Naive thymus-derived CD4-positive, alpha-beta T cell (primary cell): Measurements from ENCODE around the gene BCAT1. TPM values are rescaled to one million over a fixed set of nuclear protein-coding genes. Genes with fewer than 3 reads are reported as not detected.
"Not testable (repeated sequence)": the region's sequence is repeated elsewhere in the genome, so short reads cannot be mapped to it uniquely, and the experiment has no call there.

Source experiments
- ATAC-seq: fragments of 150-1000 bp; cut with Tn5 transposase; 2 replicates; pipeline ENCODE4 v1.10.0; 2021; ENCODE audit warnings: mild to moderate bottlenecking, moderate library complexity
- CTCF ChIA-PET: fragments of 350-600 bp; sonication (Branson Sonifier 250); formaldehyde crosslinking; loops from one replicate; lab custom pipeline; 2021; ENCODE audit warnings: antibody characterized with exemption; lab: Charles Lee
- POLR2A ChIA-PET: fragments of 350-600 bp; sonication (Branson Sonifier 250); formaldehyde crosslinking; loops from one replicate; lab custom pipeline; 2021; ENCODE audit warnings: antibody characterized with exemption, inconsistent platforms; lab: Charles Lee
- DNase-seq, 9 donors: peaks; one replicate each; pipeline versions ENCODE4 v3.0.0 to v3.0.0-alpha.2; 2020 to 2022; ENCODE audit warnings: mixed read lengths in 1 of 9
- H3K27ac ChIP-seq: one replicate; pipeline ENCODE4 v1.7.0; 2013; ENCODE audit warnings: mild to moderate bottlenecking, low read depth, low read length, moderate library complexity
- H3K27me3 ChIP-seq, 2 donors: one replicate each; pipeline ENCODE4 v1.7.0; 2013; ENCODE audit warnings: low read length in 2 of 2, mild to moderate bottlenecking in 2 of 2, moderate library complexity in 2 of 2; ENCODE audit not compliant: control insufficient read depth in 2 of 2, insufficient read depth in 2 of 2
- H3K36me3 ChIP-seq, 3 experiments: 1 replicate in 2 of 3; 2 replicates in 1 of 3; pipeline ENCODE4 v1.7.0; 2013; ENCODE audit warnings: low read length in 3 of 3, mild to moderate bottlenecking in 3 of 3, moderate library complexity in 1 of 3; ENCODE audit not compliant: insufficient read depth in 3 of 3, control insufficient read depth in 2 of 3
- H3K4me1 ChIP-seq, 2 donors: one replicate each; pipeline ENCODE4 v1.7.0; 2013; ENCODE audit warnings: low read length in 2 of 2, mild to moderate bottlenecking in 2 of 2, moderate library complexity in 1 of 2; ENCODE audit not compliant: control insufficient read depth in 2 of 2, insufficient read depth in 2 of 2
- H3K4me3 ChIP-seq: 2 replicates; pipeline ENCODE4 v1.7.0; 2013; ENCODE audit warnings: mild to moderate bottlenecking, low read length
- H3K9me3 ChIP-seq, 3 experiments: 1 replicate in 2 of 3; 2 replicates in 1 of 3; pipeline ENCODE4 v1.7.0; 2013; ENCODE audit warnings: low read length in 3 of 3; ENCODE audit not compliant: control insufficient read depth in 2 of 3
- H3K27ac Mint-ChIP-seq, 9 donors: one replicate each; pipeline ENCODE4 v1.8.0; 2020 to 2022; ENCODE audit warnings: mixed read lengths in 9 of 9, mild to moderate bottlenecking in 8 of 9, moderate library complexity in 5 of 9, inconsistent platforms in 2 of 9
- H3K27me3 Mint-ChIP-seq, 5 donors: one replicate each; pipeline ENCODE4 v1.8.0; 2021 to 2022; ENCODE audit warnings: mixed read lengths in 5 of 5, mild to moderate bottlenecking in 1 of 5
- H3K36me3 Mint-ChIP-seq, 5 donors: one replicate each; pipeline ENCODE4 v1.8.0; 2020 to 2022; ENCODE audit warnings: mixed read lengths in 5 of 5, mild to moderate bottlenecking in 3 of 5, inconsistent platforms in 1 of 5
- H3K4me1 Mint-ChIP-seq, 7 donors: one replicate each; pipeline ENCODE4 v1.8.0; 2020 to 2022; ENCODE audit warnings: mixed read lengths in 7 of 7, mild to moderate bottlenecking in 3 of 7, inconsistent platforms in 1 of 7
- H3K4me3 Mint-ChIP-seq, 10 donors: one replicate each; pipeline ENCODE4 v1.8.0; 2020 to 2022; ENCODE audit warnings: mild to moderate bottlenecking in 10 of 10, mixed read lengths in 10 of 10, moderate library complexity in 6 of 10, inconsistent platforms in 2 of 10
- H3K9me3 Mint-ChIP-seq, 11 donors: one replicate each; pipeline ENCODE4 v1.8.0; 2020 to 2022; ENCODE audit warnings: mixed read lengths in 11 of 11, mild to moderate bottlenecking in 4 of 11, inconsistent platforms in 1 of 11, moderate library complexity in 1 of 11
- intact Hi-C, 2 donors: fragments of 100-400 bp; cut with micrococcal nuclease; formaldehyde crosslinking; loops; one replicate each; pipeline ENCODE4 v1.15.1; 2023
- polyA plus RNA-seq, 2 donors: library from polyadenylated mRNA; unstranded; fragments of 300-500 nt; fragmentation: Illumina TruSeq; gene quantifications; one replicate each; pipeline ENCODE4 v1.2.3, GENCODE V29; 2021
- total RNA-seq, 6 experiments: library from RNA in 5 of 6; stranded (reverse) in 5 of 6; gene quantifications; 1 replicate in 5 of 6; 2 replicates in 1 of 6; pipeline ENCODE4 v1.2.3 and lab custom pipeline; 2021 to 2026

Gene BCAT1
- total and polyA plus RNA-seq, 7 experiments from 2014 or later, result 0.70 to 29.3 (median 1.1) TPM

GRCh38 chr12:24818351-24818750 is 130.6 kb downstream of the BCAT1 start:
- peaks cover 0 to 16% (median 0%) of the 10 kb centered on the region in 5 donors for H3K36me3 Mint-ChIP-seq
- H3K27me3 Mint-ChIP-seq, result no peaks in the 10 kb centered on the region
- ATAC-seq, result no peak
- no peaks in the 10 kb centered on the region for H3K27me3 ChIP-seq
- H3K27ac Mint-ChIP-seq, result no peak overlapping the region
- no peaks in the 10 kb centered on the region for H3K9me3 ChIP-seq
- DNase-seq, result no peak
- no peaks in the 10 kb centered on the region for H3K4me1 ChIP-seq
- no peaks in the 10 kb centered on the region for H3K36me3 ChIP-seq
- no peak overlapping the region for H3K4me3 ChIP-seq
- intact Hi-C loops, result no loop called here
- H3K9me3 Mint-ChIP-seq, result peaks cover 0 to 5% (median 0%) of the 10 kb centered on the region in 11 donors
- ChIA-PET CTCF (no interaction called here), POLR2A (no interaction called here)
- H3K4me1 Mint-ChIP-seq, result peaks cover 0 to 43% (median 26%) of the 10 kb centered on the region in 7 donors
- H3K4me3 Mint-ChIP-seq, result no peak overlapping the region
- H3K27ac ChIP-seq, result no peak overlapping the region

GRCh38 chr12:24815114-24815423 is 133.8 kb downstream of the BCAT1 start:
- intact Hi-C loops, result loop anchor here (2.0 kb wide), 2 partner anchors 18 to 20 kb away; no protein-coding TSS in a partner anchor
- Mint-ChIP-seq H3K36me3 (peaks cover 0 to 15% (median 0%) of the 10 kb centered on the region in 5 donors), H3K4me1 (peaks cover 0 to 28% (median 27%) of the 10 kb centered on the region in 7 donors), H3K27me3 (no peaks in the 10 kb centered on the region), H3K4me3 (peak overlapping the region; percentile 51 to 90 (median 84)), H3K27ac (peak overlapping the region; percentile 70 to 95 (median 87)), H3K9me3 (peaks cover 0 to 5% (median 0%) of the 10 kb centered on the region in 11 donors)
- ChIA-PET POLR2A (no interaction called here), CTCF (no interaction called here)
- Histone ChIP-seq H3K4me3 (peak overlapping the region; percentile 22), H3K36me3 (no peaks in the 10 kb centered on the region), H3K27ac (peak overlapping the region; percentile 0), H3K9me3 (no peaks in the 10 kb centered on the region), H3K27me3 (no peaks in the 10 kb centered on the region), H3K4me1 (no peaks in the 10 kb centered on the region)
- DNase-seq (peak in 1 of 9 donors; percentile 4), ATAC-seq (no peak)

- peak overlapping the region; percentile 22 for H3K4me3 ChIP-seq
- Mint-ChIP-seq H3K4me1 (peaks cover 0 to 28% (median 27%) of the 10 kb centered on the region in 7 donors), H3K27me3 (no peaks in the 10 kb centered on the region), H3K27ac (peak overlapping the region; percentile 70 to 95 (median 87)), H3K9me3 (peaks cover 0 to 6% (median 0%) of the 10 kb centered on the region in 11 donors), H3K36me3 (peaks cover 0 to 15% (median under 1%) of the 10 kb centered on the region in 5 donors), H3K4me3 (peak overlapping the region; percentile 51 to 90 (median 84))
- H3K27me3 ChIP-seq, result no peaks in the 10 kb centered on the region
- ChIA-PET POLR2A (no interaction called here), CTCF (interaction anchor here (0.7 kb wide), 1 partner anchor 337 kb away, joined by 4 read pairs; no protein-coding TSS in a partner anchor)
- DNase-seq (peak in 1 of 9 donors; percentile 19), ATAC-seq (peak; percentile 59)
- peak overlapping the region; percentile 0 for H3K27ac ChIP-seq
- intact Hi-C loops, result loop anchor here (2.0 kb wide), 2 partner anchors 18 to 20 kb away; no protein-coding TSS in a partner anchor
- H3K4me1 ChIP-seq, result no peaks in the 10 kb centered on the region
- H3K9me3 ChIP-seq, result no peaks in the 10 kb centered on the region
- H3K36me3 ChIP-seq, result no peaks in the 10 kb centered on the region
These were observed 134.4 kb downstream of the BCAT1 start for GRCh38 chr12:24814379-24815113.

DNA sequence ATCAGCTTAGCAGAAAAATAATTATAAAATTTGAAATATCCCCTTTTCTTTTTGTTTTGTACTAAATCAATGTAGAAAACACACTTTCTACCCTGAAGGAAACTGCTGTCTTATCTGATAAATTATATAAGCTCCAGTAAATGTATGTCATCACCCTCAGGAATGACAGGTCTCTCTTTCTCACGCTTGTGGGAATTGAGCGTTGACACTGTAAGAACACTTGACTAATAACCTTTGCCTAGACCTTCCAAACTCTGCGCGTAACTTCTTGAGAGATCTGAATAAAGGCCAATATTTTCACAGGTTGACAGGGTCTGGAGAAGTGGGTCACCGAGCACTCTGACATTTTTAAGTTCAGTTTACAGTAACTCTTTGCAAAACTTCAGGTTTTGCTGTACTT is 138.5 kb downstream of the BCAT1 start:
- POLR2A ChIA-PET, result no interaction called here

DNA sequence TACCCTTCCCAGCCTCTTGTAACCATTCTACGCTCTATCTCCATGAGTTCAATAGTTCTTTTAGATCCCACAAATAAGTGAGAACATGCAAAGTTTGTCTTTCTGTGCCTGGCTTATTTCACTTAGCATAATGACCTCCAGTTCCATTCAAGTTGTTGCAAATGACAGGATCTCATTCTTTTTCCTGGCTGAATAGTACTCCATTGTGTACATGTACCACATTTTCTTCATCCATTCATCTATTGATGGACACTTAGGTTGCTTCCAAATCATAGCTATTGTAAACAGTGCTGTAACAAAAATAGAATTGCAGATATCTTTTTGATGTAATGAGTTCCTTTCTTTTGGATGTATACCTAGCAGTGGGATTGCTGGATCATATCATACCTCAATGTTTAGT is 139.6 kb downstream of the BCAT1 start:
- H3K9me3 ChIP-seq, intact Hi-C loops, H3K36me3 ChIP-seq, CTCF ChIA-PET, H3K27ac Mint-ChIP-seq, H3K27ac ChIP-seq, ATAC-seq, DNase-seq, H3K4me3 Mint-ChIP-seq, H3K4me3 ChIP-seq, H3K27me3 Mint-ChIP-seq, H3K4me1 ChIP-seq, POLR2A ChIA-PET, H3K27me3 ChIP-seq: not testable (repeated sequence)
- Mint-ChIP-seq H3K9me3 (peaks cover 0 to 21% (median 3%) of the 10 kb centered on the region in 11 donors), H3K4me1 (peaks cover 0 to 12% (median 10%) of the 10 kb centered on the region in 7 donors), H3K36me3 (peaks cover 0 to 21% (median 3%) of the 10 kb centered on the region in 5 donors)

More for the DNA sequence above, 138.5 kb downstream of the BCAT1 start:
- Histone ChIP-seq H3K4me1 (no peaks in the 10 kb centered on the region), H3K27ac (no peak overlapping the region), H3K4me3 (no peak overlapping the region), H3K36me3 (no peaks in the 10 kb centered on the region), H3K27me3 (no peaks in the 10 kb centered on the region), H3K9me3 (no peaks in the 10 kb centered on the region)
- CTCF ChIA-PET, result no interaction called here
- Mint-ChIP-seq H3K4me1 (peaks cover 0 to 21% (median 20%) of the 10 kb centered on the region in 7 donors), H3K4me3 (no peak overlapping the region), H3K27ac (no peak overlapping the region), H3K9me3 (peaks cover 0 to 13% (median 2%) of the 10 kb centered on the region in 11 donors), H3K27me3 (peaks cover 0 to 3% (median 0%) of the 10 kb centered on the region in 5 donors), H3K36me3 (peaks cover 0 to 17% (median 3%) of the 10 kb centered on the region in 5 donors)
- DNase-seq (no peak), ATAC-seq (no peak)
- intact Hi-C loops, result no loop called here

DNA sequence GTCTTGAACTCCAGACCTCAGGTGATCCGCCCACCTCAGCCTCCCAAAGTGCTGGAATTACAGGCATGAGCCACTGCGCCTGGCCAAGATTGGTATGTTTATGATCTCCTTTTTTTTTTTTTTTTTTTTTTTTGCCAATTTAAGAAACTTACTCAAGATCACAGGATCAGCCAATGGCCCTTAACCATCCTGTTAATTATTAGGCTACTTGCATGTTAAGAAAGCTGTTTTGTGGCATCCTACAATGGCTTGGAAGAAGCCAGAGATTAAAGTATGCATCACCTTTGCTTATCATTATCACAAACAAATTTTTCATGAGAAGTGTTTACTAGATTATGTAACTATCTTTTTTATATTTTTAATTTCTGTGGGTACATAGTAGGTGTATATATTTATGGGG is 140.2 kb downstream of the BCAT1 start:
- ChIA-PET POLR2A (no interaction called here), CTCF (no interaction called here)
- no peak overlapping the region for H3K27ac ChIP-seq
- H3K9me3 Mint-ChIP-seq, result peaks cover 0 to 19% (median 3%) of the 10 kb centered on the region in 11 donors
- H3K27me3 Mint-ChIP-seq, result peaks cover 0 to 3% (median 0%) of the 10 kb centered on the region in 5 donors
- H3K36me3 Mint-ChIP-seq, result peaks cover 0 to 19% (median 3%) of the 10 kb centered on the region in 5 donors
- H3K4me1 ChIP-seq, result peaks cover 0 to 3% of the 10 kb centered on the region in 2 donors
- DNase-seq (no peak), ATAC-seq (no peak)
- no peak overlapping the region for H3K27ac Mint-ChIP-seq
- H3K4me1 Mint-ChIP-seq, result peaks cover 1 to 9% (median 7%) of the 10 kb centered on the region in 7 donors
- H3K4me3 ChIP-seq, result no peak overlapping the region
- H3K4me3 Mint-ChIP-seq, result no peak overlapping the region
- intact Hi-C loops, result no loop called here
- no peaks in the 10 kb centered on the region for H3K36me3 ChIP-seq
- no peaks in the 10 kb centered on the region for H3K9me3 ChIP-seq
- H3K27me3 ChIP-seq, result no peaks in the 10 kb centered on the region
